Testis (tissue), 2 donors: ENCODE measurements around the gene ALPL.

Experiments used
- CTCF ChIP-seq, 3 experiments: fragments of 450-650 bp in 2 of 3; fragments of 200-600 bp in 1 of 3; sonication (generic) in 1 of 3; IDR thresholded peaks; one replicate each; pipeline ENCODE4 v1.5.1; 2016 to 2019; ENCODE audit warnings: antibody characterized with exemption in 3 of 3, mild to moderate bottlenecking in 2 of 3, moderate library complexity in 1 of 3
- POLR2A ChIP-seq: fragments of 450-650 bp; IDR thresholded peaks from one replicate; pipeline ENCODE4 v1.6.1; 2017; ENCODE audit warnings: antibody characterized with exemption, mild to moderate bottlenecking, moderate library complexity

- TF ChIP-seq CTCF (IDR thresholded peaks at IDR 0.05) = no peak
- no peak for TF ChIP-seq POLR2A
Measured at GRCh38 chr1:21534146-21534545, 24.9 kb downstream of the ALPL start.
